ENCODE results near the gene ZNF557. TPM values are rescaled to one million over a fixed set of nuclear protein-coding genes. Genes with fewer than 3 reads are reported as not detected.

ZNF557 gene
- total and polyA plus RNA-seq, 2 of the 8 experiments (the other 6 are each of a cell fraction or from before 2014, with no cell fraction given): 1.4 to 7.4 TPM

GRCh38 chr19:7074705-7075282 is 5.3 kb downstream of the ZNF557 start:
- Histone ChIP-seq H2AFZ (ENCODE audit: low read length) (no peak overlapping the region), H3K56ac (replicated peaks; ENCODE audit: insufficient read length, low read depth, low read length) (no peak overlapping the region), H2BK5ac (ENCODE audit: low read depth, low read length) (no peak overlapping the region), H2BK20ac (ENCODE audit: low read length) (no peak overlapping the region), H3K27me3 (replicated peaks in 1 of 4; ENCODE audit: control insufficient read depth in 3 of 4, extremely low read depth in 1 of 4, insufficient read depth in 3 of 4, low read length in 3 of 4) (no peaks in the 10 kb centered on the region), H2AK5ac (ENCODE audit: low read depth, low read length) (no peak overlapping the region), H4K20me1 (replicated peaks in 1 of 2; ENCODE audit: control insufficient read depth in 1 of 2, insufficient read depth in 2 of 2, low read length in 2 of 2) (no peaks in the 10 kb centered on the region), H3K14ac (ENCODE audit: insufficient read length) (no peak overlapping the region), H2BK12ac (ENCODE audit: low read depth, low read length) (no peak overlapping the region), H3K36me3 (ENCODE audit: control insufficient read depth in 2 of 4, insufficient read depth in 4 of 4, low read length in 3 of 4) (peaks cover 17 to 74% (median 50%) of the 10 kb centered on the region in 4 experiments), H3K4me1 (replicated peaks in 1 of 4; ENCODE audit: control insufficient read depth in 3 of 4, insufficient read depth in 4 of 4, low read length in 3 of 4) (no peaks in the 10 kb centered on the region), H4K5ac (ENCODE audit: insufficient read length, low read depth, low read length) (no peak overlapping the region), H3K79me1 (ENCODE audit: low read depth, low read length) (no peaks in the 10 kb centered on the region), H2BK120ac (replicated peaks; ENCODE audit: low read depth, low read length) (no peak overlapping the region), H3K79me2 (ENCODE audit: control insufficient read depth in 1 of 2, insufficient read depth in 2 of 2, low read length in 2 of 2) (peaks cover 0 to 8% of the 10 kb centered on the region in 2 experiments; a peak in 2 of 4 replicates), H3K18ac (ENCODE audit: extremely low read depth, low read length) (no peak overlapping the region), H2BK15ac (ENCODE audit: low read length) (no peak overlapping the region), H3K4ac (replicated peaks; ENCODE audit: insufficient read length, low read depth, low read length) (no peak overlapping the region), H3K23me2 (ENCODE audit: low read depth, low read length) (no peaks in the 10 kb centered on the region), H3K9me3 (ENCODE audit: insufficient read depth in 2 of 2, low read depth in 1 of 2, low read length in 1 of 2) (peaks cover 21 to 37% of the 10 kb centered on the region in 2 experiments), H3K23ac (ENCODE audit: insufficient read length) (no peak overlapping the region), H3K4me2 (ENCODE audit: insufficient read depth in 1 of 2, low read depth in 2 of 2, low read length in 2 of 2) (no peak overlapping the region), H3K27ac (ENCODE audit: low read depth, low read length) (no peak overlapping the region), H3K9ac (replicated peaks in 1 of 4; ENCODE audit: extremely low read depth in 1 of 4, low read depth in 3 of 4, low read length in 3 of 4) (no peak overlapping the region), H3K4me3 (ENCODE audit: extremely low read depth in 1 of 4, insufficient read depth in 2 of 4, low read depth in 3 of 4, low read length in 4 of 4) (no peak overlapping the region), H4K8ac (ENCODE audit: extremely low read depth, insufficient read depth, low read length) (no peak overlapping the region), H4K91ac (replicated peaks; ENCODE audit: insufficient read length, low read length) (no peak overlapping the region)
- TF ChIP-seq RFX5 (IDR thresholded peaks at IDR 0.05; ENCODE audit: borderline replicate concordance, low read depth, low read length): no peak
- no peak for TF ChIP-seq TCF12 (IDR thresholded peaks at IDR 0.05; ENCODE audit: low read depth, low read length)
- no peak for TF ChIP-seq POLR2A (IDR thresholded peaks at IDR 0.05; ENCODE audit: control extremely low read depth in 1 of 2, low read depth in 2 of 2, low read length in 2 of 2)
- no peak for TF ChIP-seq SRF (IDR thresholded peaks at IDR 0.05; ENCODE audit: low read depth, low read length)
- TF ChIP-seq NANOG (IDR thresholded peaks at IDR 0.05; ENCODE audit: insufficient read depth, low read depth, low read length, poor library complexity, severe bottlenecking): no peak
- no peak for TF ChIP-seq TBP (IDR thresholded peaks at IDR 0.05; ENCODE audit: low read depth, low read length)
- ChIA-PET POLR2A (ENCODE audit: partially characterized antibody) (interaction anchor here (1.4 kb wide), 1 partner anchor 12 kb away, joined by 3 read pairs; no protein-coding TSS in a partner anchor), CTCF (ENCODE audit: partially characterized antibody) (no interaction called here)
- FAIRE-seq (no peak), DNase-seq (ENCODE audit: low read depth in 1 of 2, low spot score in 2 of 2) (no peak)
- WGBS, 2 experiments (ENCODE audit: extremely low coverage in 1 of 2, insufficient coverage in 1 of 2, insufficient read length in 1 of 2, insufficient replicate concordance in 2 of 2, low coverage in 1 of 2, low lambda C conversion rate in 2 of 2, missing lambda C conversion rate in 1 of 2): 97% methylated on average over 6 of the region's 29 CpGs; no CpG with 5 or more reads in 1 of the 2 experiments

Measured in H1 (cell line).